Activated CD4-positive, alpha-beta T cell treated with anti-CD3 and anti-CD28 coated beads, Interleukin-2, amount 50 U/mL, for 16 hours (primary cell): ENCODE results near the gene DAW1.
"Not testable (repeated sequence)": the region's sequence is repeated elsewhere in the genome, so short reads cannot be mapped to it uniquely, and the experiment has no call there.

Source experiments
- DNase-seq: peaks from one replicate; pipeline ENCODE4 v3.0.0-alpha.2; 2020

The DAW1 gene

DNA sequence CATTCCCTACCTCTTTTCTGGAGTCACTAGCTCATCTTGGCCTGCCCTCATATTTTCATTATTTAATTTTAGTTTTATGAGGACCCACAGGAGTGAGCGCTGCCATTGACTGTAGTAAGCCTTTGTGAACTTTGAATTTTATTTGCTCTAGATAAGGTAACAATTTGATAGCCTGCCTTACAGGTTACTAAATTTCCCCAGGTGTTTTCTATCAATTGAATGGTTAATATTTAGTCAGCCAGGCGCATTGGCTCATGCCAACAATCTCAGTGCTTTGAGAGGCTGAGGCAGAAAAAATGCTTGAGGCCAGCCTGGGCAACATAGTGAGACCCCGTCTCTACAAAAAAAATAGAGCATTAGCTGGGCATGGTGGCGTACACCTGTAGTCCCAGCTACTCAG, 50.2 kb downstream of the DAW1 start:
- no peak for DNase-seq

DNA sequence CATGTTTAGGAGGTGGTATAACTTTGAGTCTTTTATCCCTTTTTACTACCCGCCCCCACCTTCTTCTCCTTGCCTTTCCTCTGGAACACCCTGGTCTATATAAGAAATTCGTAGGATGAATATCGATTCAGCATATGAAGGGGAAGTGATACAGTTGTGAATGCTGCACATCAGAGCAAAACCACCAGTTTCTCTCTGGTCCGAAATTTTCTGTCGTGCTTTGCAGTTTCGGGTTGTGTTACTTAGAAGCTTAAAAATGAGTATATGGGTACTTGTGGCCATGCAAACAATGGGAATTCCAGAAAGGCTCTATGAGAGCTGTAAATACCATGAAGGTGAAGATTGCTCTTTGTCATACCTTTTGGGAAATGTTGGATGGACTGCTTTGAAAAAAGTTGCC, 60.6 kb downstream of the DAW1 start:
- DNase-seq = no peak

DNA sequence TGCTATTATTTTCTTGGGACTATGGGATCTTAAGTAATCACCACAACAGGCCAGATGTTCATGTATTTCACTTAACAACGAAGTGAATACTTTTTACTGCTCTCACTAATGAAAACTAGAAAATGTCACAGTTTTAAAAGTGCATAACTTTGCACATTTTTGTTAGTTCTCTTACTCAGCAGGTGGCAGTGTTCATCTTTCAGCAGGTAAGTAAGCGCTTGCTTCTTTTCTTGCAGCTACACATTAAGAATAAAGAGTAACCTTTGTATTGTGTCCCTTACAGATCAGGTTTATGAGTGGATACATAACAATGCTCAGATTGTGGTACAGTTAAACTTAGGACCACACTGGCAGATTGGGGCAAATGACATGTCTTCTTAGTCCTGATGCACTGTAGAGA, 61.0 kb downstream of the DAW1 start:
- no peak for DNase-seq

DNA sequence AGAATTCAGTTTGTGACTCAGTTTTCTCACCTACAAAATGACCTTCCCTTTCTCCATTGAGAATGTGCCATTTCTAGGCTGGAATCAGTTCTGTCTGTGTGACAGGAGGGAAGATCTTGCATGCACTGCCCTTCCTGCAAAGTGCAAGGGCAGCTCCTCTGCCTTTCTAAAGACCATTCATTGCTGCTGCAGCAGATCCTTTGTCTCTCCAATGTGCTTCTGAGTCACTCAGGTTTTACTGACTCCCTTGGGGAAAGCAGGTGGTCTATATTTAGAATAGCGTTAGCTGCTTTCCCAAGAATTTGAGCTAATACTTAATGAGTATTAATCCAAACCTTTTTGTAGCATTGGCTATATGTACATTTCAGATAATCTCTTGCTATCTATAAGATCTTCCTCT, 62.5 kb downstream of the DAW1 start:
- no peak for DNase-seq

DNA sequence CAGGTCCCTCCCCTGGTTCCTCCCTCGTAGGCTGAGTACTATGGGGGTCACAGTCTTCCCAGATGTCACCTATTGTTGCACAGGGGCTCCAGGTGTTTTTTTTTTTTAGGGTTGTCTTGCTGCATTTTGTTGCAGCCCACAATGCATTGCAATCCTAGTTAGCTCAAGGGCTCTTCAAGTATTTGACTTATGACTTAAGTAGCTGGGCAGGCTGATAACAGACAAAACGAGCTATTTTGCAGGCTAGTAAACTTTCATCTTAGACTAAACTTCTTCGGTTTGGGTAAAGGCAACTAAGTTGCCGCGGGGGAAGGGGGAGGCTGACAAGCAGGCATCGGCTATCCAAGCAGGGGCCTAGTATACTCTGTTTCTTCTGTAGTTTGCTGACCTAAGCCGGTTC, 64.8 kb downstream of the DAW1 start:
- not testable (repeated sequence) for DNase-seq

DNA sequence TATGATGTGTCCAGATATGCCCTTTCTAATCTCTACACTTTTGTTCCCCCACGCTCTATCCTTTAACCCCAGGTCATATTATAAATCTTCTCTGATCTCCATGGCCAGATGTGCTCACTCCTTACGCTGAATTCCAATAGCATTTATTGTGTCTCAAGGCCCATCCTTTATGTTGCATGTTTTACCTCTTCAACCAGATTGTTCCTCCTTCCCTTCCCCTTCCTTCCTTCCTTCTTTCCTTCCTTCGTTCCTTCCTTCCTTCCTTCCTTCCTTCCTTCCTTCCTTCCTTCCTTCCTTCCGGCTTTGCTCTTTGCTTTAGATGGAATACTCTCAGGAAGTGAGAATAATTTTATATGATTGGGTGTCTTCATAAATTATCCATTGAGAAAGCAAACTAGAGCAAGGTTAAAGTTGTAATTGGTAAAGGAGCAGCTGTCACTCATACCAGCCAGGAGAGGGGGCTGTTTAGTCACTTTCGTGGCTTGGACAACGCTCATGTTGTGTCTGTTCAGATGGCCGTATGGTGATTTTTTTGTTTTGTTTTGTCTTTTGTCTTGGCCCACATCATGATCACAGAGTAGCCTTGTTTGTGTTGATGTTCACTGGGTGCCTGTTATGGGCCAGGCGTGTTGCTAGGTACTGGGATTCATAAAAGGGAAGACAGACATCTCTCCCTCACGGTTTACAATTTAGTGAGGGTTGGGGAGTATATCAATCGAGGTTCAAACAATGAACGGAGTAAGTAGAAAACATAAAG, 68.0 kb downstream of the DAW1 start:
- peak; percentile 12 for DNase-seq

DNA sequence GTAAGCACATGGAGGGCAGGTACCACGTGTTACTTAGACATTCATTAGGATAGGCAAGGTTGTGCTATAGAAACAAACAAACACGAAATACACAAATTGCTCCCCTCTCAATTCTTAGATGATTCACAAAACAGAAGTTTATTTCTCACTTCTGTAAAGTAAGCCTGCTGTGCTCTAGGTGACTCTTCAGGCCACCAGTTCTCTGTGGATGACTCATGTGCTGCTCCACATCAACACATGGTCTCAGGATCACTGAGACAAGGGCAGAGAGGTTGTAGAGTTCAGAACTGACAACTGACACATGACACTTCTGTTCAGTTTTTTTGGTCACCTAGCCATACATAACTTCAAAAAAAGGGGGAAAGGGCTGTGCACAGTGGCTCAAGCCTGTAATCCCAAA, 70.6 kb downstream of the DAW1 start:
- DNase-seq = no peak

DNA sequence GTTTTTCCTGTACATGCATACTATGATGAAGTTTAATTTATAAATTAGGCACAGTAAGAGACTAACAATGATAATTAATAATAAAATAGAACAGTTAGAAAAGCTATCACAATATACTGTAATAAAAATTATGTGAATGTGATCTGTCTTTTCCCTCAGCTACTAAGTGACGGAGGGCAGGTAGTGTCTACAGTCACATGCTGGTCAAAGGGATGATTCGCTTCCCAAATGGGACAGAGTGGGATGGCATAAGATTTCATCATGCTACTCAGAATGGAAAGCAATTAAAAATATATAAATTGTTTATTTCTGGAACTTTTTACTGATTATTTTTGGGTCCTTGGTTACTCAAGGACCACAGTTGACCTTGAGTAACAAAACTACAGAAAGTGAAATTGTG, 71.5 kb downstream of the DAW1 start:
- DNase-seq = no peak

DNA sequence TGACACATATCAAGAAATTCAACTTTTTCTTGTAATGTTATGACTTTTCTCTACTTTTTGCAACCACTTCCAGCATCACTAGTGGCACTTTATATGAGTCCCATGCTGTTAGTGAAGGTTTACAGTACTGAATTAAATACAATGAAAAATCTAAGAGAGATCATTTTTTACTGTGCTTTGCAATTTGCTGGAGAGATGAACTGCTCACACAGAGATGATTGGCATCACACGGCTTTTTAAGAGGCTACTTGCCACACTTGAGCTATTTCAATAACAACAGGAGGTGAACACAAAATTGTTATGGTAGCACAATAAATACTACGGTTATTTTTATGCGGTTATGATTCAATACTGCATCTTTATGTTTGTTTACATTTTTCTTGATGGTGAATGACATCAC, 88.9 kb downstream of the DAW1 start:
- DNase-seq = no peak

DNA sequence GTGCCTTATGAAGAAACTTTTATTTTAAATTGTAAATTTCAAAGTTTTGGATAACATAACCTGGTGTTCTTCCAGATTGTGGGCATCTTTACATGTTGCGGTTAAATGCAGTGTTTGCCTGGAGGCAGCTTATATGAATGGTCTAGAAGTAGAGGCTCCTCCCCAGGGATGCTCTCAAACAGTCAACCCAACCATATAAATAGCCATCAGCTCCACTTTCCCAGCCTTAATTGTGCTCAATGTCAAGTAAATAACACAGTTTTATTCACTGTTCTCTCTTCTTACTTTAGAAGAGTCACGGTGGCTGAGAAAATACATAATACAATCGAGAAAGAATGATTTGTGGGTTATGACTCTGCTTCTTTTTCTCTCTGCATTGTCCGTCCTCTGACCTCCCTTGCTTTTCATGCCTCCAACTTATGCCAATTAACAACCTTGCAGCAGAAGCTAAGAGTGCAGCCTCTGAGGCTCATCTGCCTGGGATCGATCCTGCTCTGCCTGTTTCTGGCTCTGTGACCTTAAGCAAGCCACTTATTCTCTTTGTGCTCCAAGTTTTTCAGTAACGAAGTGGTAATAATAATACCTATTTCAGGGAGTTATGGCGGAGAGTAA, 100.3 kb downstream of the DAW1 start:
- DNase-seq = no peak

DNA sequence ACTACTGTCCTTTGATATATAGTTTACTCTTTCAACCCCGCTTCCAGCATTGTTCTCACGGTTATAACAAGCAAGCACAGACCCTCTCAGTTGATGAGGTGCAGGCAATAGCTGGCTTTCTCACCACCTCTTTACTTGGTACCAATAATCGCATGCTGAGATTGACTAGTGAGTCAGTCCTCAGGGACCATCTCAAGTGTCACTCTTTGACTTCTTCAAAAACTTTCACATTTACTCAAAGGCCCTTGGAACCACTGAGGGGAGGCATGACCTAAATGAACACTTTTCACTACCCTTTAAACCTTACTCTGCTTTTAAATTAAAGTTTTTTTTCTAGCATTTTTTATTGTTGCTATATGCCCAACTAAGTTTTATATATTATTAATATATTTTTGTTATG, 101.8 kb downstream of the DAW1 start:
- no peak for DNase-seq
